ENCODE measurements around the gene GGT6.

GGT6 gene

GRCh38 chr17:4544135-4544950 is 16.0 kb downstream of the GGT6 start:
- no peak for DNase-seq

GRCh38 chr17:4543557-4544026 is 16.8 kb downstream of the GGT6 start:
- in situ Hi-C loops (cut with MboI; ENCODE audit: low pct_unique_long_range_greater_than_20kb, low sequenced_read_pairs) = no loop called here
- DNase-seq = no peak

More at GRCh38 chr17:4544135-4544950, 16.0 kb downstream of the GGT6 start:
- in situ Hi-C loops (cut with MboI; ENCODE audit: low pct_unique_long_range_greater_than_20kb, low sequenced_read_pairs) = no loop called here

GRCh38 chr17:4542726-4543191 is 17.6 kb downstream of the GGT6 start:
- no peak for DNase-seq
- in situ Hi-C loops (cut with MboI; ENCODE audit: low pct_unique_long_range_greater_than_20kb, low sequenced_read_pairs) = no loop called here

GRCh38 chr17:4542003-4542725 is 18.2 kb downstream of the GGT6 start:
- in situ Hi-C loops (cut with MboI; ENCODE audit: low pct_unique_long_range_greater_than_20kb, low sequenced_read_pairs) = no loop called here

GRCh38 chr17:4541328-4542002 is 18.9 kb downstream of the GGT6 start:
- no peak for DNase-seq
- in situ Hi-C loops (cut with MboI; ENCODE audit: low pct_unique_long_range_greater_than_20kb, low sequenced_read_pairs) = no loop called here

More at GRCh38 chr17:4542003-4542725, 18.2 kb downstream of the GGT6 start:
- no peak for DNase-seq

- in situ Hi-C loops (cut with MboI; ENCODE audit: low pct_unique_long_range_greater_than_20kb, low sequenced_read_pairs) = no loop called here
- no peak for DNase-seq
These were observed 19.6 kb downstream of the GGT6 start for GRCh38 chr17:4540687-4541327.

- in situ Hi-C loops (cut with MboI; ENCODE audit: low pct_unique_long_range_greater_than_20kb, low sequenced_read_pairs) = no loop called here
- no peak for DNase-seq
These were observed 20.1 kb downstream of the GGT6 start for GRCh38 chr17:4540224-4540651.

- DNase-seq = no peak
- in situ Hi-C loops (cut with MboI; ENCODE audit: low pct_unique_long_range_greater_than_20kb, low sequenced_read_pairs) = no loop called here
These were observed 20.7 kb downstream of the GGT6 start for GRCh38 chr17:4539576-4540223.

- no peak for DNase-seq
- in situ Hi-C loops (cut with MboI; ENCODE audit: low pct_unique_long_range_greater_than_20kb, low sequenced_read_pairs) = no loop called here
These were observed 21.4 kb downstream of the GGT6 start for GRCh38 chr17:4539025-4539424.

- in situ Hi-C loops (cut with MboI; ENCODE audit: low pct_unique_long_range_greater_than_20kb, low sequenced_read_pairs) = no loop called here
- no peak for DNase-seq
These were observed 22.0 kb downstream of the GGT6 start for GRCh38 chr17:4538236-4539002.

- no peak for DNase-seq
- in situ Hi-C loops (cut with MboI; ENCODE audit: low pct_unique_long_range_greater_than_20kb, low sequenced_read_pairs) = no loop called here
These were observed 22.7 kb downstream of the GGT6 start for GRCh38 chr17:4537451-4538235.

GRCh38 chr17:4536742-4537411 is 23.5 kb downstream of the GGT6 start:
- DNase-seq = no peak
- in situ Hi-C loops (cut with MboI; ENCODE audit: low pct_unique_long_range_greater_than_20kb, low sequenced_read_pairs) = no loop called here

- DNase-seq = no peak
- in situ Hi-C loops (cut with MboI; ENCODE audit: low pct_unique_long_range_greater_than_20kb, low sequenced_read_pairs) = no loop called here
These were observed 24.1 kb downstream of the GGT6 start for GRCh38 chr17:4536259-4536741.

GRCh38 chr17:4535667-4536258 is 24.6 kb downstream of the GGT6 start:
- in situ Hi-C loops (cut with MboI; ENCODE audit: low pct_unique_long_range_greater_than_20kb, low sequenced_read_pairs) = no loop called here
- DNase-seq = no peak

GRCh38 chr17:4534928-4535666 is 25.3 kb downstream of the GGT6 start:
- DNase-seq = no peak
- in situ Hi-C loops (cut with MboI; ENCODE audit: low pct_unique_long_range_greater_than_20kb, low sequenced_read_pairs) = no loop called here

- in situ Hi-C loops (cut with MboI; ENCODE audit: low pct_unique_long_range_greater_than_20kb, low sequenced_read_pairs) = no loop called here
- no peak for DNase-seq
These were observed 25.9 kb downstream of the GGT6 start for GRCh38 chr17:4534515-4534914.
